WTC11 (cell line): Measurements from ENCODE around the gene TMEM106A.

Experiments used
- AFF4 ChIP-seq: sonication (generic); formaldehyde crosslinking; IDR thresholded peaks from 2 replicates; pipeline ENCODE4 v1.8.1; 2023; ENCODE audit warnings: mild to moderate bottlenecking, missing genetic modification reagents, borderline replicate concordance
- CTCF ChIP-seq: fragments of 200-600 bp; IDR thresholded peaks from 2 replicates; pipeline ENCODE4 v1.8.0; 2022; ENCODE audit warnings: antibody characterized with exemption
- EMX1 ChIP-seq: fragments of 250-450 bp; sonication (Bioruptor Pico); IDR thresholded peaks from 2 replicates; pipeline ENCODE4 v1.8.0; 2021; ENCODE audit warnings: mild to moderate bottlenecking
- ESRRA ChIP-seq: sonication (generic); formaldehyde crosslinking; IDR thresholded peaks from 2 replicates; pipeline ENCODE4 v1.8.1; 2022; ENCODE audit warnings: mild to moderate bottlenecking, missing genetic modification reagents, borderline replicate concordance
- ETV6 ChIP-seq: sonication (generic); formaldehyde crosslinking; IDR thresholded peaks from 2 replicates; pipeline ENCODE4 v1.8.1; 2022; ENCODE audit warnings: mild to moderate bottlenecking, missing genetic modification reagents
- NR2C2 ChIP-seq: sonication (generic); formaldehyde crosslinking; IDR thresholded peaks from 2 replicates; pipeline ENCODE4 v1.8.0; 2022; ENCODE audit warnings: mild to moderate bottlenecking, missing genetic modification reagents
- PRDM15 ChIP-seq: sonication (generic); formaldehyde crosslinking; IDR thresholded peaks from 2 replicates; pipeline ENCODE4 v1.8.0; 2022; ENCODE audit warnings: missing genetic modification reagents
- SP1 ChIP-seq: sonication (generic); formaldehyde crosslinking; conservative IDR thresholded peaks from 2 replicates; pipeline ENCODE4 v1.8.1; 2022; ENCODE audit warnings: missing genetic modification reagents
- USF2 ChIP-seq: sonication (generic); formaldehyde crosslinking; IDR thresholded peaks from 2 replicates; pipeline ENCODE4 v1.8.1; 2023; ENCODE audit warnings: mild to moderate bottlenecking, missing genetic modification reagents, moderate library complexity
- ZNF121 ChIP-seq: sonication (generic); formaldehyde crosslinking; IDR thresholded peaks from 2 replicates; pipeline ENCODE4 v1.8.0; 2023; ENCODE audit warnings: missing genetic modification reagents
- TF ChIP-seq, protein P1 (sequence below): fragments of 250-450 bp; sonication (Bioruptor Pico); IDR thresholded peaks from 2 replicates; pipeline ENCODE4 v1.8.0; 2021; ENCODE audit warnings: mild to moderate bottlenecking
- TF ChIP-seq, protein P2 (sequence below): sonication (generic); formaldehyde crosslinking; conservative IDR thresholded peaks from 2 replicates; pipeline ENCODE4 v1.8.1; 2022; ENCODE audit warnings: mild to moderate bottlenecking, missing genetic modification reagents
- TF ChIP-seq, protein P3 (sequence below): sonication (generic); formaldehyde crosslinking; IDR thresholded peaks from 2 replicates; pipeline ENCODE4 v1.8.1; 2023; ENCODE audit warnings: mild to moderate bottlenecking, missing genetic modification reagents
- TF ChIP-seq, protein P4 (sequence below): fragments of 250-450 bp; sonication (Bioruptor Pico); IDR thresholded peaks from 2 replicates; pipeline ENCODE4 v1.9.0; 2021; ENCODE audit warnings: mild to moderate bottlenecking

- TF ChIP-seq, protein P1, sequence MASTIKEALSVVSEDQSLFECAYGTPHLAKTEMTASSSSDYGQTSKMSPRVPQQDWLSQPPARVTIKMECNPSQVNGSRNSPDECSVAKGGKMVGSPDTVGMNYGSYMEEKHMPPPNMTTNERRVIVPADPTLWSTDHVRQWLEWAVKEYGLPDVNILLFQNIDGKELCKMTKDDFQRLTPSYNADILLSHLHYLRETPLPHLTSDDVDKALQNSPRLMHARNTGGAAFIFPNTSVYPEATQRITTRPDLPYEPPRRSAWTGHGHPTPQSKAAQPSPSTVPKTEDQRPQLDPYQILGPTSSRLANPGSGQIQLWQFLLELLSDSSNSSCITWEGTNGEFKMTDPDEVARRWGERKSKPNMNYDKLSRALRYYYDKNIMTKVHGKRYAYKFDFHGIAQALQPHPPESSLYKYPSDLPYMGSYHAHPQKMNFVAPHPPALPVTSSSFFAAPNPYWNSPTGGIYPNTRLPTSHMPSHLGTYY (CRISPR knock-in tag), result no peak
- TF ChIP-seq SP1 (CRISPR knock-in tag), result no peak
- no peak for TF ChIP-seq CTCF
- TF ChIP-seq AFF4, result no peak
- TF ChIP-seq EMX1 (CRISPR knock-in tag), result no peak
- no peak for TF ChIP-seq PRDM15 (CRISPR knock-in tag)
- no peak for TF ChIP-seq ESRRA (CRISPR knock-in tag)
- TF ChIP-seq, protein P2, sequence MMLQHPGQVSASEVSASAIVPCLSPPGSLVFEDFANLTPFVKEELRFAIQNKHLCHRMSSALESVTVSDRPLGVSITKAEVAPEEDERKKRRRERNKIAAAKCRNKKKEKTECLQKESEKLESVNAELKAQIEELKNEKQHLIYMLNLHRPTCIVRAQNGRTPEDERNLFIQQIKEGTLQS (CRISPR knock-in tag), result no peak
- TF ChIP-seq, protein P3, sequence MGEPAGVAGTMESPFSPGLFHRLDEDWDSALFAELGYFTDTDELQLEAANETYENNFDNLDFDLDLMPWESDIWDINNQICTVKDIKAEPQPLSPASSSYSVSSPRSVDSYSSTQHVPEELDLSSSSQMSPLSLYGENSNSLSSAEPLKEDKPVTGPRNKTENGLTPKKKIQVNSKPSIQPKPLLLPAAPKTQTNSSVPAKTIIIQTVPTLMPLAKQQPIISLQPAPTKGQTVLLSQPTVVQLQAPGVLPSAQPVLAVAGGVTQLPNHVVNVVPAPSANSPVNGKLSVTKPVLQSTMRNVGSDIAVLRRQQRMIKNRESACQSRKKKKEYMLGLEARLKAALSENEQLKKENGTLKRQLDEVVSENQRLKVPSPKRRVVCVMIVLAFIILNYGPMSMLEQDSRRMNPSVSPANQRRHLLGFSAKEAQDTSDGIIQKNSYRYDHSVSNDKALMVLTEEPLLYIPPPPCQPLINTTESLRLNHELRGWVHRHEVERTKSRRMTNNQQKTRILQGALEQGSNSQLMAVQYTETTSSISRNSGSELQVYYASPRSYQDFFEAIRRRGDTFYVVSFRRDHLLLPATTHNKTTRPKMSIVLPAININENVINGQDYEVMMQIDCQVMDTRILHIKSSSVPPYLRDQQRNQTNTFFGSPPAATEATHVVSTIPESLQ (CRISPR knock-in tag), result no peak
- TF ChIP-seq, protein P4, sequence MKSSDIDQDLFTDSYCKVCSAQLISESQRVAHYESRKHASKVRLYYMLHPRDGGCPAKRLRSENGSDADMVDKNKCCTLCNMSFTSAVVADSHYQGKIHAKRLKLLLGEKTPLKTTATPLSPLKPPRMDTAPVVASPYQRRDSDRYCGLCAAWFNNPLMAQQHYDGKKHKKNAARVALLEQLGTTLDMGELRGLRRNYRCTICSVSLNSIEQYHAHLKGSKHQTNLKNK (CRISPR knock-in tag), result no peak
- no peak for TF ChIP-seq NR2C2 (CRISPR knock-in tag)
- TF ChIP-seq ETV6 (CRISPR knock-in tag), result no peak
- TF ChIP-seq ZNF121 (CRISPR knock-in tag), result no peak
- no peak for TF ChIP-seq USF2 (CRISPR knock-in tag)
Measured at GRCh38 chr17:43210576-43210975, 1.1 kb upstream of the TMEM106A start.
